DOHH2 (cell line): ENCODE data around the gene CD8B2.

Experiments
- EZH2phosphoT487 ChIP-seq: fragments of 200-600 bp; sonication (generic); IDR thresholded peaks from 2 replicates; pipeline ENCODE4 v1.6.1; 2017; ENCODE audit warnings: borderline replicate concordance, mild to moderate bottlenecking, antibody characterized with exemption, low read length, moderate library complexity, mixed read lengths
- TF ChIP-seq, protein P1 (sequence below): fragments of 200-600 bp; sonication (generic); IDR thresholded peaks from one replicate; pipeline ENCODE4 v1.5.1; 2014; ENCODE audit warnings: antibody characterized with exemption, mild to moderate bottlenecking, low read depth, low read length; ENCODE audit not compliant: poor library complexity, severe bottlenecking

DNA sequence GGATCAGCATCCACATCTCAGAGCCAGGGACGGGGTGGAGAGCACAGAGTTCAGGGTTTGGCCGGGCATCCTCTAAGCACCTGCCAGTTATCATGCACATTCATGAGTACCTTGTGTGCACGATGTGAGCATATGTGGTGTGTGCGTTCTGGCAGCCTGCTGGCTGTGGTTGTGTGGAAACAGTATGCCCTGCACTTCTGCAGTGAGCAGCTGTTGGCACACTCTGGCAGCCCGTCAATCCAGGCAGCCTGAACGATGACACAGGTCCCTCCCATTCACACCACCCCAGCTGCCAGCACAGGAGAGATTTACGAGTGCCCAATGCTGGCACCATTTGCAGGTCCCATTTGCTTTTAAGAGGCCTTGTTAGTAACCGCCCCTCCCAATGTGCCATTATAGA, 74.2 kb downstream of the CD8B2 start:
- TF ChIP-seq, protein P1, sequence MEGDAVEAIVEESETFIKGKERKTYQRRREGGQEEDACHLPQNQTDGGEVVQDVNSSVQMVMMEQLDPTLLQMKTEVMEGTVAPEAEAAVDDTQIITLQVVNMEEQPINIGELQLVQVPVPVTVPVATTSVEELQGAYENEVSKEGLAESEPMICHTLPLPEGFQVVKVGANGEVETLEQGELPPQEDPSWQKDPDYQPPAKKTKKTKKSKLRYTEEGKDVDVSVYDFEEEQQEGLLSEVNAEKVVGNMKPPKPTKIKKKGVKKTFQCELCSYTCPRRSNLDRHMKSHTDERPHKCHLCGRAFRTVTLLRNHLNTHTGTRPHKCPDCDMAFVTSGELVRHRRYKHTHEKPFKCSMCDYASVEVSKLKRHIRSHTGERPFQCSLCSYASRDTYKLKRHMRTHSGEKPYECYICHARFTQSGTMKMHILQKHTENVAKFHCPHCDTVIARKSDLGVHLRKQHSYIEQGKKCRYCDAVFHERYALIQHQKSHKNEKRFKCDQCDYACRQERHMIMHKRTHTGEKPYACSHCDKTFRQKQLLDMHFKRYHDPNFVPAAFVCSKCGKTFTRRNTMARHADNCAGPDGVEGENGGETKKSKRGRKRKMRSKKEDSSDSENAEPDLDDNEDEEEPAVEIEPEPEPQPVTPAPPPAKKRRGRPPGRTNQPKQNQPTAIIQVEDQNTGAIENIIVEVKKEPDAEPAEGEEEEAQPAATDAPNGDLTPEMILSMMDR = no peak
- no peak for TF ChIP-seq EZH2phosphoT487
